ENCODE measurements around the gene CRELD2. TPM values are rescaled to one million over a fixed set of nuclear protein-coding genes. Genes with fewer than 3 reads are reported as not detected.
A peak's percentile ranks its signal among the peaks of the same experiment; 100 is the strongest.

The CRELD2 gene
- total RNA-seq, 1 experiment from 2014 or later = 88.0 TPM

DNA sequence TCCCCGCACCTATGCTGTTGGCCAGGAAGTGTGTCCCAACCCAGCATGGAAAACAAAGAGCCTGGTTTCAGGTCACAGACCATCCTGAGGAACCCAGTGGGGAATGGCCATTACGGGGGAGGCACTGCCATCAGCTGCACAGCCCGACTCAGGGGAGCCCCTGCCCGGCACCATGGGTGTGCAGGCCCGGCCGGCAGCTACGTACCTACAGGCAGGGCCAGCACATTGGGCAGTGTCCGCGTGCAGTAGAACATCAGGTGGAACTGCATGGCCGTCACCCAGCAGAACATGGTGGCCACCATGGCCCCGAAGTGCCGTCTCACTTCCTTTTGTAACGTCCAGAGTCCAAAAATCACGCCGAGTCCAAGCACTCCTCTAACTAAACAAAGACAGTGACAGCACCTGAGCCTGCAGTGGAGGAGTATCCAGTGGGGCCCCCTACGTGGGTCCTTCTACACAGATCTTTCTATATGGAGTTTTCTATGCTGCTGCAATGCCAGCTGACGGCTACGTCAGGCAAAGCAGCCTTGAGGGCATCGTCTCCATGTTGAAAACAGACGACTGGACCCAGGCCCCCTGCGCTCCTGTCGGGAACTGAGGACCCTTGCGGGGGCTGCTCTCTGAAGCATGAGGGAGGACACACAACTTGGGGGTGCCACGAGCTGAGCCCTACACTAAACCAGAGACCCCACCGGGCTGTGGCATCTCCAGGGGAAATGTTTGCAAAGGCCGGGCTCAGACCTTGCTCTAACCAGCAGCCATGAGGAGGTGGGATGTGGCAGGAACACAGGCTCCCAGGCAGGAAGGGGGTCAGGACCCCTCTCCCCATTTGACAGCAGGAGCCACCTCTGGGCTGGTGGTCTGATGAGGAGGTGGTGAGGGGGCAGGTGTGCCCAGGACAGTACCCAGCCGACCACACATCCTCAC lies 7.9 kb upstream of the CRELD2 start:
- Histone ChIP-seq H3K4me1 (replicated peaks) (no peaks in the 10 kb centered on the region), H3K4me3 (no peak overlapping the region), H3K27me3 (replicated peaks) (no peaks in the 10 kb centered on the region), H3K27ac (no peak overlapping the region), H3K9me3 (replicated peaks) (no peaks in the 10 kb centered on the region), H3K36me3 (peaks cover 31% of the 10 kb centered on the region)
- no peak for DNase-seq (ENCODE audit: low read depth in 1 of 2, low spot score in 2 of 2)

DNA sequence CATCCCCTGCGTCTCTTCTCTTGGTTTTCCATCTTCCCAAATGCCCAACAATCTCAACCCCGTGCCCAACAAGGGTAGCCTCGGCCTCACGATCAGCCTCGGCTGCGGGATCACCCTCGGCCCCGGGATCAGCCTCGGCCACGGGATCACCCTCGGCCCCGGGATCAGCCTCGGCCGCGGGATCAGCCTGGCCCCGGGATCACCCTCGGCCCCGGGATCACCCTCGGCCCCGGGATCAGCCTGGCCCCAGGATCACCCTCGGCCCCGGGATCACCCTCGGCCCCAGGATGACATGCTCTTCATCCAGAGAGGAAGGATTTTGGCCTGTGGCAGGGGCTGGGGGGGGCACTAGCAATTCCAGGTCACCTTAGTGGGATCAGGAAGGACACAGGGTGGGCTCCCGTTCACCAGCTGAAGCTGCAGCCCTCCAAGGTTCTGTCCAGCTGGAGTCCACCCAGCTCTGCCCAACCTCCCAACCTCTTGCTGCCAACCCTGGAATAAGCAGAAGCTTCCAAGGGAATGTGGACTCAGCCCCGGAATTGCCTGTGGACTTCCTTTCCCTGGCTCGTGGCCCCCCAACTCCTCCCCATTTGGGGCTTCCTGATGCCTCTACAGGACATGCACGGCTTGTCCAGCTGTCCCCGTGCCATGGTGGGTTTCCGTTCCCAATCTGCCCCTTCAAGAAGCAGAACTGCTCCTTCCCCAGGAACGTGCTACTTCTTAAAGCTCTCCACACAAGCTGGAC lies 6.4 kb upstream of the CRELD2 start:
- Histone ChIP-seq H3K9me3 (replicated peaks) (no peaks in the 10 kb centered on the region), H3K27me3 (replicated peaks) (no peaks in the 10 kb centered on the region), H3K4me3 (no peak overlapping the region), H3K36me3 (peaks cover 31% of the 10 kb centered on the region), H3K27ac (no peak overlapping the region), H3K4me1 (replicated peaks) (no peaks in the 10 kb centered on the region)
- no peak for DNase-seq (ENCODE audit: low read depth in 1 of 2, low spot score in 2 of 2)

DNA sequence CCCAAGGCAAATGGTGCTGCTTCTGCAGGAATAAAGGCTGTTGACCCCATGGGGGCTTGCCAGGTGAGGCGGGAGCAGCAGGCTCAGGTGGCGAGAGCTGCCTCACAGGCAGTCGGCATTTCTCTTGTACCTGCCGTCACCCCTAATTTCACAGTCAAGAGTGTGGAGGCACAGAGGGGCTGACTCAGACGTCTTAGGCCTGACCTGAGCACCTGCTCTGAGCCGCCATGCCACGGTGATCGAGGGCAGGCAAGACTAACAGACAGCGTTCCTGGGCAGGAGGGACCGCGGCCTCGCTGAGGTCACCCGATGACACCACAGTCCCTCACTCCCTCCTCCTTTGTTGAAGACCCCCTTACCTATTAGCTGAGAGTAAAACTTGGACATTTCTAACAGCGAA lies 5.4 kb upstream of the CRELD2 start:
- Histone ChIP-seq H3K27ac (no peak overlapping the region), H3K9me3 (replicated peaks) (no peaks in the 10 kb centered on the region), H3K27me3 (replicated peaks) (no peaks in the 10 kb centered on the region), H3K4me1 (replicated peaks) (no peaks in the 10 kb centered on the region), H3K36me3 (peaks cover 22% of the 10 kb centered on the region), H3K4me3 (no peak overlapping the region)
- no peak for DNase-seq (ENCODE audit: low read depth in 1 of 2, low spot score in 2 of 2)

DNA sequence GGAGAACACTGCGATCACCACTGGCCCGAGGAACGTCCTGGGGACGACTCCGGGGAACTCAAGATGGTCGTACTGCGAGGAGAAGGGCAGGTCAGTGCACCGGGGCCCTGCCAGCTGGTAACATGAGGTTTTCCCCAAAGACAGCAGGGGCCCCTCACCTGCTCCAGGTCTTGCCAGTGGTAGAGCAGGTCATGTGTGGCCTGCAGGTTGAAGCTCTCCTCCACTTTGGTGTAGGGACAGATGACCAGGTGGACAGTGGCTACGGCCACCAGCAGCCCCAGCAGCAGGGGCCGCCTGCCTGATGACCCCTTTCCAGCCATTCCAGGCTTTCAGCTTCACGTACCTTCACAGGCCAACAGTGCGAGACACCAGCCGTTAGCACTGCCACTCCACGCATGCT lies 5.0 kb upstream of the CRELD2 start:
- Histone ChIP-seq H3K4me1 (replicated peaks) (no peaks in the 10 kb centered on the region), H3K36me3 (peaks cover 22% of the 10 kb centered on the region), H3K27me3 (replicated peaks) (no peaks in the 10 kb centered on the region), H3K4me3 (no peak overlapping the region), H3K27ac (no peak overlapping the region), H3K9me3 (replicated peaks) (no peaks in the 10 kb centered on the region)
- no peak for DNase-seq (ENCODE audit: low read depth in 1 of 2, low spot score in 2 of 2)

- H3K27me3 ChIP-seq (replicated peaks) = no peaks in the 10 kb centered on the region
- H3K4me1 ChIP-seq (replicated peaks) = peaks cover 4% of the 10 kb centered on the region
- H3K27ac ChIP-seq = no peak overlapping the region
- no peak overlapping the region for H3K4me3 ChIP-seq
- no peaks in the 10 kb centered on the region for H3K9me3 ChIP-seq (replicated peaks)
- H3K36me3 ChIP-seq = peaks cover 20% of the 10 kb centered on the region
- no peak for DNase-seq (ENCODE audit: low read depth in 1 of 2, low spot score in 2 of 2)
Measured at GRCh38 chr22:49914256-49914655, 4.2 kb upstream of the CRELD2 start.

- Histone ChIP-seq H3K27ac (no peak overlapping the region), H3K9me3 (replicated peaks) (no peaks in the 10 kb centered on the region), H3K4me3 (no peak overlapping the region), H3K36me3 (peaks cover 27% of the 10 kb centered on the region), H3K27me3 (replicated peaks) (no peaks in the 10 kb centered on the region), H3K4me1 (replicated peaks) (peaks cover 7% of the 10 kb centered on the region)
- DNase-seq (ENCODE audit: low read depth in 1 of 2, low spot score in 2 of 2) = no peak
Measured at GRCh38 chr22:49915610-49916009, 2.8 kb upstream of the CRELD2 start.

DNA sequence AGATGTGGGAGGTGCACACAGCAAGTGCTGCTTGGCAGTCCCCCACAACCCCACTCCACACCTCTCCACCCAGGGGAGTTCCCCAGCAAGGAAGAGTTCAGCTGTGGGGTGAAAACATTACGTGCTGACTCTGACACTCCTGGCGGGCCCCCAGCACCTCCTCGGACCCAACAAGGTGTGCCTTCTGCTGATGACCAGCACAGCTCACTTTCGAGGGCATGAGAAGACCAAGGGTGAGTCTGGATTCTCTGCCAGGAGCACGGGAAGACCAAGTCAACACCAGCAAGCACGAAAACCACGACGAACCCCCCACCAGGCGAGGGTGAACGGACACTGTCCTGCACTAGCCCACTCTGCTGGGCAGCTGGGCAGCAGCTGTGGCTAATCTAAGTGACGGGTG lies 1.6 kb upstream of the CRELD2 start:
- no peak overlapping the region for H3K4me3 ChIP-seq
- no peaks in the 10 kb centered on the region for H3K27me3 ChIP-seq (replicated peaks)
- H3K27ac ChIP-seq = no peak overlapping the region
- no peaks in the 10 kb centered on the region for H3K9me3 ChIP-seq (replicated peaks)
- peaks cover 7% of the 10 kb centered on the region for H3K4me1 ChIP-seq (replicated peaks)
- peaks cover 33% of the 10 kb centered on the region for H3K36me3 ChIP-seq
- DNase-seq (ENCODE audit: low read depth in 1 of 2, low spot score in 2 of 2) = no peak

GRCh38 chr22:49918911-49919881 lies 762 bp downstream of the CRELD2 start:
- peak overlapping the region; percentile 74 for H3K4me3 ChIP-seq
- H3K27me3 ChIP-seq (replicated peaks) = no peaks in the 10 kb centered on the region
- H3K27ac ChIP-seq = no peak overlapping the region
- peaks cover 7% of the 10 kb centered on the region for H3K4me1 ChIP-seq (replicated peaks)
- peaks cover 21% of the 10 kb centered on the region for H3K36me3 ChIP-seq
- no peak for DNase-seq (ENCODE audit: low read depth in 1 of 2, low spot score in 2 of 2)
- no peaks in the 10 kb centered on the region for H3K9me3 ChIP-seq (replicated peaks)

DNA sequence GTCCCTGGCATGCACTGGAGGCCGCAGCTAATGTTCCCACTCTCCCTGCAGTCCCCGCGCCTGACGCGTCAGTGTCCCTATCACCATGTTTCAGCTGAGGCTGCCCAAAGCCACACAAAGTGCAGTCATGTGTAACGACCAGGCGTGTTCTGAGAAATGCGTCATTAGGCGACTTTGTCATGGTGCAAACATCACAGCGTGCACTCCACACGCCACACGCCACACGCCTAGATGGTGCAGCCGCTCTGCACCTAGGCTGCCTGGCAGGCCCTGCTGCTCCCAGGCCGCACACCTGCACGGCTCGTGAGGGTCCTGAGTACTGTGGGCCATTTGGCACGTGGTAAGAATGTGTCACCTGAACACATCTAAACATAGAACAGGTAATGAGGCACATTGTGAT lies 2.4 kb downstream of the CRELD2 start:
- Histone ChIP-seq H3K4me3 (no peak overlapping the region), H3K27me3 (replicated peaks) (no peaks in the 10 kb centered on the region), H3K27ac (no peak overlapping the region), H3K4me1 (replicated peaks) (peaks cover 7% of the 10 kb centered on the region), H3K36me3 (peaks cover 21% of the 10 kb centered on the region), H3K9me3 (replicated peaks) (no peaks in the 10 kb centered on the region)
- DNase-seq (ENCODE audit: low read depth in 1 of 2, low spot score in 2 of 2) = no peak

GRCh38 chr22:49921508-49922278 lies 3.3 kb downstream of the CRELD2 start:
- peaks cover 21% of the 10 kb centered on the region for H3K36me3 ChIP-seq
- no peak overlapping the region for H3K4me3 ChIP-seq
- no peak overlapping the region for H3K27ac ChIP-seq
- H3K27me3 ChIP-seq (replicated peaks) = no peaks in the 10 kb centered on the region
- DNase-seq (ENCODE audit: low read depth in 1 of 2, low spot score in 2 of 2) = no peak
- H3K4me1 ChIP-seq (replicated peaks) = peaks cover 7% of the 10 kb centered on the region
- H3K9me3 ChIP-seq (replicated peaks) = no peaks in the 10 kb centered on the region

- H3K36me3 ChIP-seq = peaks cover 21% of the 10 kb centered on the region
- H3K4me1 ChIP-seq (replicated peaks) = peaks cover 7% of the 10 kb centered on the region
- no peaks in the 10 kb centered on the region for H3K9me3 ChIP-seq (replicated peaks)
- no peaks in the 10 kb centered on the region for H3K27me3 ChIP-seq (replicated peaks)
- DNase-seq (ENCODE audit: low read depth in 1 of 2, low spot score in 2 of 2) = no peak
- H3K27ac ChIP-seq = no peak overlapping the region
- no peak overlapping the region for H3K4me3 ChIP-seq
Measured at GRCh38 chr22:49922484-49922883, 4.0 kb downstream of the CRELD2 start.

DNA sequence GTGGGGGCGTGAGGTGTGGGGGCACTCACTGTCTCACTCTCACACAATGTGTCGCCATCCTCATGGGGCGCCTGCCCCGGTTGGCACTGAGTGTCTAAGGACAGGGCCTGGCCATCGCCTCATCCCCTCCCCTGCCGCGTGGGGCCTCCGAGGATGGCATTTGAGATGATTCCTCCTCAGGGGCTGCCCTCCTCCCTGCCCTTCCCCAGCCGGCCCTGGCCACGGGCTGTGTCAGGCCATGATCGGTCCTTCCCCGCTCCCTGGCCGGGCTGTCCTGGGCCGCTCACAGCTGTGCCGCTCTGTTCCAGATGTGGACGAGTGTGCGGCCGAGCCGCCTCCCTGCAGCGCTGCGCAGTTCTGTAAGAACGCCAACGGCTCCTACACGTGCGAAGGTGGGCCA lies 4.5 kb downstream of the CRELD2 start:
- H3K36me3 ChIP-seq = peaks cover 21% of the 10 kb centered on the region
- no peaks in the 10 kb centered on the region for H3K9me3 ChIP-seq (replicated peaks)
- no peaks in the 10 kb centered on the region for H3K27me3 ChIP-seq (replicated peaks)
- H3K4me3 ChIP-seq = no peak overlapping the region
- peaks cover 7% of the 10 kb centered on the region for H3K4me1 ChIP-seq (replicated peaks)
- DNase-seq (ENCODE audit: low read depth in 1 of 2, low spot score in 2 of 2) = no peak
- no peak overlapping the region for H3K27ac ChIP-seq

- Histone ChIP-seq H3K36me3 (peaks cover 21% of the 10 kb centered on the region), H3K4me3 (no peak overlapping the region), H3K27me3 (replicated peaks) (no peaks in the 10 kb centered on the region), H3K9me3 (replicated peaks) (no peaks in the 10 kb centered on the region), H3K4me1 (replicated peaks) (peaks cover 7% of the 10 kb centered on the region), H3K27ac (no peak overlapping the region)
- no peak for DNase-seq (ENCODE audit: low read depth in 1 of 2, low spot score in 2 of 2)
Measured at GRCh38 chr22:49923445-49923844, 5.0 kb downstream of the CRELD2 start.

All from SJSA1 (cell line).